Measurements from ENCODE around the gene EOLA2. TPM values are rescaled to one million over a fixed set of nuclear protein-coding genes. Genes with fewer than 3 reads are reported as not detected.

The EOLA2 gene
- total and polyA plus RNA-seq, 9 of the 15 experiments (the other 6 are each of a cell fraction or from before 2014, with no cell fraction given) = 27.7 to 61.5 (median 44.3) TPM

GRCh38 chrX:149938427-149938880, at the start of gene EOLA2 (continued):
- TF ChIP-seq, protein P1, sequence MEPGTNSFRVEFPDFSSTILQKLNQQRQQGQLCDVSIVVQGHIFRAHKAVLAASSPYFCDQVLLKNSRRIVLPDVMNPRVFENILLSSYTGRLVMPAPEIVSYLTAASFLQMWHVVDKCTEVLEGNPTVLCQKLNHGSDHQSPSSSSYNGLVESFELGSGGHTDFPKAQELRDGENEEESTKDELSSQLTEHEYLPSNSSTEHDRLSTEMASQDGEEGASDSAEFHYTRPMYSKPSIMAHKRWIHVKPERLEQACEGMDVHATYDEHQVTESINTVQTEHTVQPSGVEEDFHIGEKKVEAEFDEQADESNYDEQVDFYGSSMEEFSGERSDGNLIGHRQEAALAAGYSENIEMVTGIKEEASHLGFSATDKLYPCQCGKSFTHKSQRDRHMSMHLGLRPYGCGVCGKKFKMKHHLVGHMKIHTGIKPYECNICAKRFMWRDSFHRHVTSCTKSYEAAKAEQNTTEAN (CRISPR knock-in tag; IDR thresholded peaks at IDR 0.05) = no peak
- TF ChIP-seq ZKSCAN1 (IDR thresholded peaks at IDR 0.05; ENCODE audit: low read depth, low read length) (0 out of 2 replicates have a peak, but pooled peaks have one; percentile 36), ARID3A (IDR thresholded peaks at IDR 0.05; ENCODE audit: borderline replicate concordance, low read depth, low read length) (no peak), EGR1 (conservative IDR thresholded peaks at IDR 0.05) (peak; percentile 97), SRSF3 (IDR thresholded peaks at IDR 0.05; ENCODE audit: insufficient read depth, low read length) (no peak), E2F8 (IDR thresholded peaks at IDR 0.05; ENCODE audit: low read depth, partially characterized antibody) (peak; percentile 76), JUND (IDR thresholded peaks at IDR 0.05; ENCODE audit: borderline replicate concordance, low read depth, low read length) (peak; percentile 80), JUND (tag; IDR thresholded peaks at IDR 0.05; ENCODE audit: borderline replicate concordance, low read depth, low read length) (peak; percentile 37; the same call in 1 of the 3 replicates), MTF1 (CRISPR knock-in tag; IDR thresholded peaks at IDR 0.05; ENCODE audit: borderline replicate concordance) (no peak), RCOR1 (IDR thresholded peaks at IDR 0.05; ENCODE audit: borderline replicate concordance in 1 of 2, low read depth in 2 of 2, low read length in 2 of 2) (peak in 1 of 2 experiments; percentile 14; a peak in 1 of 4 replicates), ZNF644 (tag; IDR thresholded peaks at IDR 0.05; ENCODE audit: low read depth) (no peak), SPI1 (IDR thresholded peaks at IDR 0.05; ENCODE audit: borderline replicate concordance, low read depth, low read length) (peak; percentile 23; the same call in 1 of the 2 replicates), TBP (optimal IDR thresholded peaks at IDR 0.05; ENCODE audit: low read depth, low read length) (peak; percentile 38), TEAD1 (CRISPR knock-in tag; IDR thresholded peaks at IDR 0.05) (0 out of 4 replicates have a peak, but pooled peaks of 1 of the 2 experiments have one; percentile 23), ZNF239 (CRISPR knock-in tag; IDR thresholded peaks at IDR 0.05) (no peak), SIN3A (IDR thresholded peaks at IDR 0.05; ENCODE audit: borderline replicate concordance in 2 of 2, control insufficient read depth in 1 of 2, low read depth in 2 of 2, low read length in 2 of 2) (no peak)
- TF ChIP-seq, protein P2, sequence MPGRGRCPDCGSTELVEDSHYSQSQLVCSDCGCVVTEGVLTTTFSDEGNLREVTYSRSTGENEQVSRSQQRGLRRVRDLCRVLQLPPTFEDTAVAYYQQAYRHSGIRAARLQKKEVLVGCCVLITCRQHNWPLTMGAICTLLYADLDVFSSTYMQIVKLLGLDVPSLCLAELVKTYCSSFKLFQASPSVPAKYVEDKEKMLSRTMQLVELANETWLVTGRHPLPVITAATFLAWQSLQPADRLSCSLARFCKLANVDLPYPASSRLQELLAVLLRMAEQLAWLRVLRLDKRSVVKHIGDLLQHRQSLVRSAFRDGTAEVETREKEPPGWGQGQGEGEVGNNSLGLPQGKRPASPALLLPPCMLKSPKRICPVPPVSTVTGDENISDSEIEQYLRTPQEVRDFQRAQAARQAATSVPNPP (IDR thresholded peaks at IDR 0.05; ENCODE audit: borderline replicate concordance, insufficient read depth, insufficient read length) = no peak
- TF ChIP-seq, protein P3, sequence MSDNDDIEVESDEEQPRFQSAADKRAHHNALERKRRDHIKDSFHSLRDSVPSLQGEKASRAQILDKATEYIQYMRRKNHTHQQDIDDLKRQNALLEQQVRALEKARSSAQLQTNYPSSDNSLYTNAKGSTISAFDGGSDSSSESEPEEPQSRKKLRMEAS (CRISPR knock-in tag; IDR thresholded peaks at IDR 0.05) = 0 out of 2 replicates have a peak, but pooled peaks have one; percentile 35
- TF ChIP-seq, protein P4, sequence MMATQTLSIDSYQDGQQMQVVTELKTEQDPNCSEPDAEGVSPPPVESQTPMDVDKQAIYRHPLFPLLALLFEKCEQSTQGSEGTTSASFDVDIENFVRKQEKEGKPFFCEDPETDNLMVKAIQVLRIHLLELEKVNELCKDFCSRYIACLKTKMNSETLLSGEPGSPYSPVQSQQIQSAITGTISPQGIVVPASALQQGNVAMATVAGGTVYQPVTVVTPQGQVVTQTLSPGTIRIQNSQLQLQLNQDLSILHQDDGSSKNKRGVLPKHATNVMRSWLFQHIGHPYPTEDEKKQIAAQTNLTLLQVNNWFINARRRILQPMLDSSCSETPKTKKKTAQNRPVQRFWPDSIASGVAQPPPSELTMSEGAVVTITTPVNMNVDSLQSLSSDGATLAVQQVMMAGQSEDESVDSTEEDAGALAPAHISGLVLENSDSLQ (IDR thresholded peaks at IDR 0.05) = peak; percentile 84

Data from K562 (cell line).